HEK293 (cell line): ENCODE measurements around the gene KCNK15.

Source experiments
- CTCF ChIA-PET: fragments of 350-600 bp; formaldehyde crosslinking; extraction: SDS; loops from one replicate; lab custom pipeline; 2021; ENCODE audit warnings: antibody characterized with exemption; lab: Yijun Ruan, JAX
- POLR2A ChIA-PET: fragments of 300-600 bp; formaldehyde crosslinking; extraction: SDS; loops from one replicate; lab custom pipeline; 2020; ENCODE audit warnings: antibody characterized with exemption, inconsistent platforms; lab: Yijun Ruan, JAX
- H3K27ac ChIP-seq: fragments of 200-500 bp; sonication (Bioruptor generic); 2 replicates; pipeline ENCODE4 v1.5.1; 2014; ENCODE audit warnings: low read depth, low read length, control low read depth, inconsistent platforms; ENCODE audit errors: extremely low read depth
- H3K36me3 ChIP-seq, 2 experiments: fragments of 200-500 bp in 1 of 2; sonication (Bioruptor generic) in 1 of 2; 1 replicate in 1 of 2; 2 replicates in 1 of 2; pipeline ENCODE4 v1.5.1; 2014 to 2017; ENCODE audit warnings: inconsistent platforms in 2 of 2, low read length in 2 of 2; ENCODE audit not compliant: control insufficient read depth in 2 of 2, insufficient read depth in 1 of 2
- H3K4me1 ChIP-seq: fragments of 200-500 bp; sonication (Bioruptor generic); 2 replicates; pipeline ENCODE4 v1.5.1; 2014; ENCODE audit warnings: mild to moderate bottlenecking, low read length, inconsistent platforms; ENCODE audit not compliant: control insufficient read depth, insufficient read depth
- H3K4me3 ChIP-seq: 2 replicates; pipeline ENCODE4 v1.5.1; 2011; ENCODE audit warnings: low read depth, mild to moderate bottlenecking, control low read depth, low read length, moderate library complexity
- H3K9me3 ChIP-seq: fragments of 200-500 bp; sonication (Bioruptor generic); 2 replicates; pipeline ENCODE4 v1.5.1; 2014; ENCODE audit warnings: low read depth, low read length, inconsistent platforms; ENCODE audit not compliant: control insufficient read depth, insufficient read depth
- ZBTB7A ChIP-seq: fragments of 450-650 bp; formaldehyde crosslinking; IDR thresholded peaks from 2 replicates; pipeline ENCODE4 v1.5.1; 2016; ENCODE audit warnings: low read depth, missing biosample characterization, missing genetic modification characterization
- ZFP3 ChIP-seq: fragments of 450-650 bp; formaldehyde crosslinking; IDR thresholded peaks from 2 replicates; pipeline ENCODE4 v1.5.1; 2016; ENCODE audit warnings: low read depth, missing biosample characterization, missing genetic modification characterization
- ZNF10 ChIP-seq: fragments of 450-650 bp; formaldehyde crosslinking; IDR thresholded peaks from 2 replicates; pipeline ENCODE4 v1.5.1; 2017; ENCODE audit warnings: missing biosample characterization, missing genetic modification characterization
- ZNF146 ChIP-seq: fragments of 450-650 bp; formaldehyde crosslinking; IDR thresholded peaks from 2 replicates; pipeline ENCODE4 v1.5.1; 2016; ENCODE audit warnings: missing biosample characterization, missing genetic modification characterization
- ZNF366 ChIP-seq: fragments of 450-650 bp; formaldehyde crosslinking; conservative IDR thresholded peaks from 2 replicates; pipeline ENCODE4 v1.5.1; 2016; ENCODE audit warnings: missing biosample characterization, missing genetic modification characterization
- ZNF37A ChIP-seq: fragments of 450-650 bp; IDR thresholded peaks from 2 replicates; pipeline ENCODE4 v1.5.1; 2018; ENCODE audit warnings: missing biosample characterization, missing genetic modification characterization
- ZNF585B ChIP-seq: fragments of 450-650 bp; formaldehyde crosslinking; IDR thresholded peaks from 2 replicates; pipeline ENCODE4 v1.5.1; 2016; ENCODE audit warnings: missing biosample characterization, missing genetic modification characterization
- ZNF830 ChIP-seq: fragments of 450-650 bp; IDR thresholded peaks from 2 replicates; pipeline ENCODE4 v1.5.0; 2018; ENCODE audit warnings: missing biosample characterization, missing genetic modification characterization, low read depth, mild to moderate bottlenecking, moderate library complexity
- TF ChIP-seq, protein P1 (sequence below): fragments of 450-650 bp; formaldehyde crosslinking; IDR thresholded peaks from 2 replicates; pipeline ENCODE4 v1.5.1; 2017; ENCODE audit warnings: missing biosample characterization, missing genetic modification characterization
- TF ChIP-seq, protein P2 (sequence below): fragments of 450-650 bp; formaldehyde crosslinking; IDR thresholded peaks from 2 replicates; pipeline ENCODE4 v1.5.1; 2016; ENCODE audit warnings: missing biosample characterization, missing genetic modification characterization
- TF ChIP-seq, protein P3 (sequence below): fragments of 450-650 bp; IDR thresholded peaks from 2 replicates; pipeline ENCODE4 v1.5.1; 2018; ENCODE audit warnings: missing biosample characterization, missing genetic modification characterization

Gene KCNK15

DNA sequence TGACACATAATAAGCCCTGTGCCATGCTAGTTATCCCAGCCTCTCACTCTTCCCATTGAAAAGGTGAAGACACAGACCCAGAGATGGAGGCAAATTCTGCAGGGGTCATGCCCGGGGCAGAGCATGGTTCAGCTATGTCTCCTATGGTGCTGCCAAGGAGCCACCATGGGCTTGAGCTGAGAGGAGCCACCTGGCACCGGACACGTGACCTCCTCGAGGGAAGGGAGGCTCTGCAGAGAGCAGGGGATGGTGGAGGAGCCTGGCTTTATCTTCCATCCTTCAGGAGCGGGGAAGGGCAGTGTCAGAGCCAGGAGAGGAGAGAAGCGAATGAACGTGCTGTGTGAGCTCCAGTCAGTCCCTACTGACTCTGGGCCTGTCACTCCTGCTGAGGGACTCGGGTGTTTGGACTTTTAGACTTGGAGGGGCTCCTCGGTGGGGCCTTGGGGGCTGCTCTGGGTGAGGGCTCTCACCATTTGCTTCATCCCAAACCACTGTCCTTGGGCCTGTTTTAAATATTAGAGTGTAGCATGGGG lies 41.6 kb upstream of the KCNK15 start:
- POLR2A ChIA-PET: no interaction called here
- CTCF ChIA-PET: interaction anchor here (0.7 to 1.5 kb wide), 2 partner anchors 19 to 465 kb away, joined by 3 to 4 read pairs; no protein-coding TSS in a partner anchor

DNA sequence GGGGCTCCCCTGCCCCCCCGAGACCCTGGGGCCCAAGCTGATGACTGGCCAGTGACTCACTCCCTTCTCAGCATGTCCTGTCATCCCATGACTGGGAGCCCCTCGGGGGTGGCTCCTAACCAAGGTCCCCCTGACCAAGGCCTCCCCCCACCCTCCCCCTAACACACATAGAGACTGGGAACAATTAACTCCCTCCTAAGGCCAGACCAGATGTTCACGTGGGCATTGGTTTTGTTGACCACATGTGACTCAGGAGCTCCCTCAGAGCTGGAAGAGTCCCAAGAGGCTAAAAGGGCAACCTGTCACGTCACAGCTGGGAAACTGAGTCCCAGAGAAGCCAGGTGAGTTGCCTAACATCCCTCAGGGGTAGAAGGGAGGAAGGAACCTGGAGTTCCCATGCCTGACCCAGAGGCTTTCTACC lies 41.1 kb upstream of the KCNK15 start:
- Histone ChIP-seq H3K27ac (no peak overlapping the region), H3K36me3 (no peaks in the 10 kb centered on the region), H3K4me3 (no peak overlapping the region), H3K9me3 (no peaks in the 10 kb centered on the region), H3K4me1 (no peaks in the 10 kb centered on the region)
- ChIA-PET POLR2A (no interaction called here), CTCF (interaction anchor here (0.9 kb wide), 1 partner anchor 14 kb away, joined by 3 read pairs; no protein-coding TSS in a partner anchor)
- no peak for TF ChIP-seq ZNF830 (tag by site-specific recombination)
- TF ChIP-seq, protein P1, sequence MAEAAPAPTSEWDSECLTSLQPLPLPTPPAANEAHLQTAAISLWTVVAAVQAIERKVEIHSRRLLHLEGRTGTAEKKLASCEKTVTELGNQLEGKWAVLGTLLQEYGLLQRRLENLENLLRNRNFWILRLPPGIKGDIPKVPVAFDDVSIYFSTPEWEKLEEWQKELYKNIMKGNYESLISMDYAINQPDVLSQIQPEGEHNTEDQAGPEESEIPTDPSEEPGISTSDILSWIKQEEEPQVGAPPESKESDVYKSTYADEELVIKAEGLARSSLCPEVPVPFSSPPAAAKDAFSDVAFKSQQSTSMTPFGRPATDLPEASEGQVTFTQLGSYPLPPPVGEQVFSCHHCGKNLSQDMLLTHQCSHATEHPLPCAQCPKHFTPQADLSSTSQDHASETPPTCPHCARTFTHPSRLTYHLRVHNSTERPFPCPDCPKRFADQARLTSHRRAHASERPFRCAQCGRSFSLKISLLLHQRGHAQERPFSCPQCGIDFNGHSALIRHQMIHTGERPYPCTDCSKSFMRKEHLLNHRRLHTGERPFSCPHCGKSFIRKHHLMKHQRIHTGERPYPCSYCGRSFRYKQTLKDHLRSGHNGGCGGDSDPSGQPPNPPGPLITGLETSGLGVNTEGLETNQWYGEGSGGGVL (tag by site-specific recombination): peak; percentile 25; the same call in 1 of the 2 replicates

More for the DNA sequence above, 41.6 kb upstream of the KCNK15 start:
- Histone ChIP-seq H3K9me3 (no peaks in the 10 kb centered on the region), H3K36me3 (no peaks in the 10 kb centered on the region), H3K4me1 (no peaks in the 10 kb centered on the region), H3K27ac (no peak overlapping the region), H3K4me3 (no peak overlapping the region)
- no peak for TF ChIP-seq ZNF10 (tag by site-specific recombination)
- no peak for TF ChIP-seq ZFP3 (tag by site-specific recombination)
- no peak for TF ChIP-seq ZNF37A (tag by site-specific recombination)
- TF ChIP-seq, protein P2, sequence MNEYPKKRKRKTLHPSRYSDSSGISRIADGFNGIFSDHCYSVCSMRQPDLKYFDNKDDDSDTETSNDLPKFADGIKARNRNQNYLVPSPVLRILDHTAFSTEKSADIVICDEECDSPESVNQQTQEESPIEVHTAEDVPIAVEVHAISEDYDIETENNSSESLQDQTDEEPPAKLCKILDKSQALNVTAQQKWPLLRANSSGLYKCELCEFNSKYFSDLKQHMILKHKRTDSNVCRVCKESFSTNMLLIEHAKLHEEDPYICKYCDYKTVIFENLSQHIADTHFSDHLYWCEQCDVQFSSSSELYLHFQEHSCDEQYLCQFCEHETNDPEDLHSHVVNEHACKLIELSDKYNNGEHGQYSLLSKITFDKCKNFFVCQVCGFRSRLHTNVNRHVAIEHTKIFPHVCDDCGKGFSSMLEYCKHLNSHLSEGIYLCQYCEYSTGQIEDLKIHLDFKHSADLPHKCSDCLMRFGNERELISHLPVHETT: no peak
- TF ChIP-seq ZNF146 (tag by site-specific recombination): no peak
- no peak for TF ChIP-seq ZNF585B (tag by site-specific recombination)
- TF ChIP-seq, protein P3, sequence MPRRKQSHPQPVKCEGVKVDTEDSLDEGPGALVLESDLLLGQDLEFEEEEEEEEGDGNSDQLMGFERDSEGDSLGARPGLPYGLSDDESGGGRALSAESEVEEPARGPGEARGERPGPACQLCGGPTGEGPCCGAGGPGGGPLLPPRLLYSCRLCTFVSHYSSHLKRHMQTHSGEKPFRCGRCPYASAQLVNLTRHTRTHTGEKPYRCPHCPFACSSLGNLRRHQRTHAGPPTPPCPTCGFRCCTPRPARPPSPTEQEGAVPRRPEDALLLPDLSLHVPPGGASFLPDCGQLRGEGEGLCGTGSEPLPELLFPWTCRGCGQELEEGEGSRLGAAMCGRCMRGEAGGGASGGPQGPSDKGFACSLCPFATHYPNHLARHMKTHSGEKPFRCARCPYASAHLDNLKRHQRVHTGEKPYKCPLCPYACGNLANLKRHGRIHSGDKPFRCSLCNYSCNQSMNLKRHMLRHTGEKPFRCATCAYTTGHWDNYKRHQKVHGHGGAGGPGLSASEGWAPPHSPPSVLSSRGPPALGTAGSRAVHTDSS: no peak

- CTCF ChIA-PET: interaction anchor here (0.9 to 1.6 kb wide), 3 partner anchors 13 to 27 kb away, joined by 3 to 7 read pairs (median 5); no protein-coding TSS in a partner anchor
- H3K4me3 ChIP-seq: no peak overlapping the region
- H3K9me3 ChIP-seq: no peaks in the 10 kb centered on the region
- TF ChIP-seq ZNF366 (tag by site-specific recombination) (peak; percentile 94), ZBTB7A (no peak)
- no peaks in the 10 kb centered on the region for H3K36me3 ChIP-seq
- no peak overlapping the region for H3K27ac ChIP-seq
- POLR2A ChIA-PET: no interaction called here
- no peaks in the 10 kb centered on the region for H3K4me1 ChIP-seq
These were observed 40.1 kb upstream of the KCNK15 start for GRCh38 chr20:44705364-44706094.
